NCI-H128 (cell line): ENCODE measurements around the gene RFX5.
A peak's percentile ranks its signal among the peaks of the same experiment; 100 is the strongest.
"Not testable (repeated sequence)": the region's sequence is repeated elsewhere in the genome, so short reads cannot be mapped to it uniquely, and the experiment has no call there.

Experiments used
- DNase-seq: peaks from one replicate; lab custom pipeline; 2025; ENCODE audit not compliant: unreplicated experiment; lab: John Stamatoyannopoulos, UW

RFX5 gene

GRCh38 chr1:151346769-151347522, at the start of gene RFX5:
Gene RFX5 (minus strand): TSS chr1:151347252. CDS start chr1:151346320, 932 bp downstream.
- peak; percentile 90 for DNase-seq

GRCh38 chr1:151396265-151396664, 49.2 kb upstream of the RFX5 start:
- DNase-seq: not testable (repeated sequence)

GRCh38 chr1:151393583-151393982, 46.5 kb upstream of the RFX5 start:
- DNase-seq: no peak

GRCh38 chr1:151391079-151391563, 44.1 kb upstream of the RFX5 start:
- no peak for DNase-seq

GRCh38 chr1:151390221-151391078, 43.4 kb upstream of the RFX5 start:
- DNase-seq: not testable (repeated sequence)

GRCh38 chr1:151386002-151386401, 39.0 kb upstream of the RFX5 start:
- DNase-seq: no peak

GRCh38 chr1:151384584-151384983, 37.5 kb upstream of the RFX5 start:
- no peak for DNase-seq

- no peak for DNase-seq
Observed at GRCh38 chr1:151377150-151377884, 30.3 kb upstream of the RFX5 start.

- DNase-seq: no peak
Observed at GRCh38 chr1:151373196-151373595, 26.1 kb upstream of the RFX5 start.

- DNase-seq: peak; percentile 50
Observed at GRCh38 chr1:151372058-151372934, 25.2 kb upstream of the RFX5 start, which contains the start of gene SELENBP1. Gene SELENBP1 (minus strand): TSS chr1:151372705. CDS start chr1:151372641, 64 bp downstream.

- peak; percentile 70 for DNase-seq
Observed at GRCh38 chr1:151371370-151372057, 24.5 kb upstream of the RFX5 start.

- DNase-seq: no peak
Observed at GRCh38 chr1:151370211-151370911, 23.3 kb upstream of the RFX5 start.

GRCh38 chr1:151369621-151370048, 22.6 kb upstream of the RFX5 start:
- DNase-seq: no peak

- DNase-seq: no peak
Observed at GRCh38 chr1:151369302-151369610, 22.2 kb upstream of the RFX5 start.

GRCh38 chr1:151368393-151369301, 21.6 kb upstream of the RFX5 start:
- no peak for DNase-seq

- no peak for DNase-seq
Observed at GRCh38 chr1:151367658-151368392, 20.8 kb upstream of the RFX5 start.

GRCh38 chr1:151364996-151365395, 17.9 kb upstream of the RFX5 start:
- no peak for DNase-seq
